Fibroblast of pulmonary artery (primary cell): ENCODE results near the gene NSMF.

Experiments
- DNase-seq: peaks from one replicate; pipeline ENCODE4 v3.0.0-alpha.2; 2010; ENCODE audit warnings: low read depth
- H3K4me3 ChIP-seq: replicated peaks from 2 replicates; pipeline ENCODE4 v1.5.1; 2011; ENCODE audit warnings: low read depth, mild to moderate bottlenecking, control low read depth, low read length, moderate library complexity
- CTCF ChIP-seq: IDR thresholded peaks from 2 replicates; pipeline ENCODE4 v1.5.1; 2011; ENCODE audit warnings: mild to moderate bottlenecking, control low read depth, low read length, inconsistent platforms; ENCODE audit errors: missing control alignments

NSMF gene

GRCh38 chr9:137439158-137439714, 19.9 kb downstream of the NSMF start:
- H3K4me3 ChIP-seq = no peak overlapping the region
- DNase-seq = no peak
- no peak for TF ChIP-seq CTCF

GRCh38 chr9:137438591-137439157, 20.5 kb downstream of the NSMF start:
- H3K4me3 ChIP-seq = no peak overlapping the region
- no peak for TF ChIP-seq CTCF
- no peak for DNase-seq

- no peak for TF ChIP-seq CTCF
- no peak for DNase-seq
- no peak overlapping the region for H3K4me3 ChIP-seq
These were observed 21.2 kb downstream of the NSMF start for GRCh38 chr9:137437691-137438590.

GRCh38 chr9:137436761-137437600, 22.2 kb downstream of the NSMF start:
- no peak overlapping the region for H3K4me3 ChIP-seq
- no peak for DNase-seq
- TF ChIP-seq CTCF = no peak

- TF ChIP-seq CTCF = no peak
- peak; percentile 87 for DNase-seq
- no peak overlapping the region for H3K4me3 ChIP-seq
These were observed 23.0 kb downstream of the NSMF start for GRCh38 chr9:137435980-137436760.

- no peak for TF ChIP-seq CTCF
- DNase-seq = no peak
- H3K4me3 ChIP-seq = no peak overlapping the region
These were observed 23.7 kb downstream of the NSMF start for GRCh38 chr9:137435381-137435891.
